Gastrocnemius medialis (tissue), 4 donors: Measurements from ENCODE around the gene RAPGEF1. TPM values are rescaled to one million over a fixed set of nuclear protein-coding genes. Genes with fewer than 3 reads are reported as not detected.
A peak's percentile ranks its signal among the peaks of the same experiment; 100 is the strongest.

Experiments used
- ATAC-seq, 2 donors: fragments of 150-250 bp; one replicate each; pipeline ENCODE4 v1.9.1; 2016
- DNase-seq, 2 donors: peaks; one replicate each; pipeline ENCODE4 v3.0.0-alpha.2; 2019
- H3K27ac ChIP-seq, 4 donors: fragments of 200-600 bp; sonication (generic); 1 replicate in 1 of 4; 2 replicates in 3 of 4; pipeline ENCODE4 v1.5.1; 2016 to 2018; ENCODE audit warnings: mild to moderate bottlenecking in 2 of 4, moderate library complexity in 1 of 4
- H3K27me3 ChIP-seq, 3 donors: fragments of 200-600 bp; sonication (generic) in 2 of 3; 1 replicate in 1 of 3; 2 replicates in 2 of 3; pipeline versions ENCODE4 v1.5.1 to v1.6.0; 2016 to 2019; ENCODE audit warnings: mild to moderate bottlenecking in 1 of 3, moderate library complexity in 1 of 3
- H3K36me3 ChIP-seq, 2 donors: fragments of 200-600 bp; sonication (generic) in 1 of 2; one replicate each; pipeline ENCODE4 v1.5.1; 2017 to 2018
- H3K4me1 ChIP-seq, 2 donors: fragments of 200-600 bp; sonication (generic) in 1 of 2; one replicate each; pipeline ENCODE4 v1.5.1; 2016 to 2017; ENCODE audit warnings: mild to moderate bottlenecking in 2 of 2
- H3K4me3 ChIP-seq, 4 donors: fragments of 200-600 bp; sonication (generic) in 3 of 4; 1 replicate in 1 of 4; 2 replicates in 3 of 4; pipeline ENCODE4 v1.5.1; 2016 to 2019; ENCODE audit warnings: mild to moderate bottlenecking in 2 of 4
- H3K9me3 ChIP-seq, 3 donors: fragments of 200-600 bp; sonication (generic) in 2 of 3; 1 replicate in 1 of 3; 2 replicates in 2 of 3; pipeline ENCODE4 v1.5.1; 2016 to 2019
- POLR2A ChIP-seq, 2 donors: fragments of 450-650 bp; IDR thresholded peaks; one replicate each; pipeline ENCODE4 v1.6.1; 2017; ENCODE audit warnings: antibody characterized with exemption in 2 of 2, mild to moderate bottlenecking in 2 of 2, moderate library complexity in 2 of 2
- in situ Hi-C, 4 donors: fragments of 200-750 bp; cut with MboI; loops; one replicate each; pipeline versions ENCODE4 v1.15.0 to v1.8.0; 2017; ENCODE audit warnings: low sequenced_read_pairs in 4 of 4
- intact Hi-C: fragments of 100-400 bp; cut with DNase I; formaldehyde crosslinking; loops from one replicate; pipeline ENCODE4 v1.15.1; 2023; ENCODE audit warnings: low total_unique reads
- total RNA-seq, 4 donors: library from RNA; depleted of rRNA; stranded (reverse); fragments of >200 nt; gene quantifications; one replicate each; pipeline versions ENCODE4 v1.1.0 to v1.2.3, GENCODE V29; 2016
- TF ChIP-seq, protein P1 (sequence below), 5 experiments: fragments of 450-650 bp in 3 of 5; fragments of 200-600 bp in 2 of 5; sonication (generic) in 2 of 5; IDR thresholded peaks in 4 of 5; conservative IDR thresholded peaks in 1 of 5; 1 replicate in 4 of 5; 2 replicates in 1 of 5; pipeline ENCODE4 v1.5.1; 2016 to 2019; ENCODE audit warnings: antibody characterized with exemption in 5 of 5, mild to moderate bottlenecking in 3 of 5, moderate library complexity in 3 of 5

Gene RAPGEF1
- total RNA-seq, 4 donors from 2014 or later: 123 to 296 (median 217) TPM

- Histone ChIP-seq H3K27ac (peak overlapping the region; percentile 76 to 90 (median 84)), H3K9me3 (no peaks in the 10 kb centered on the region), H3K27me3 (no peaks in the 10 kb centered on the region), H3K36me3 (no peaks in the 10 kb centered on the region), H3K4me1 (peaks cover 59 to 61% of the 10 kb centered on the region in 2 donors), H3K4me3 (peak overlapping the region; percentile 54 to 92 (median 64))
- intact Hi-C loops (loop anchor here (10.0 kb wide), 1 partner anchor 344 kb away; the partner anchor contains the start of gene PRRC2B), in situ Hi-C loops (loop anchor here (10.0 to 25.0 kb wide), 2 partner anchors 84 to 376 kb away; no protein-coding TSS in a partner anchor)
- ATAC-seq: peak; percentile 5 to 14
- DNase-seq: peak in 1 of 2 donors; percentile 41
- peak in 1 of 2 donors; percentile 23 for TF ChIP-seq POLR2A (IDR thresholded peaks at IDR 0.05)
- TF ChIP-seq, protein P1, sequence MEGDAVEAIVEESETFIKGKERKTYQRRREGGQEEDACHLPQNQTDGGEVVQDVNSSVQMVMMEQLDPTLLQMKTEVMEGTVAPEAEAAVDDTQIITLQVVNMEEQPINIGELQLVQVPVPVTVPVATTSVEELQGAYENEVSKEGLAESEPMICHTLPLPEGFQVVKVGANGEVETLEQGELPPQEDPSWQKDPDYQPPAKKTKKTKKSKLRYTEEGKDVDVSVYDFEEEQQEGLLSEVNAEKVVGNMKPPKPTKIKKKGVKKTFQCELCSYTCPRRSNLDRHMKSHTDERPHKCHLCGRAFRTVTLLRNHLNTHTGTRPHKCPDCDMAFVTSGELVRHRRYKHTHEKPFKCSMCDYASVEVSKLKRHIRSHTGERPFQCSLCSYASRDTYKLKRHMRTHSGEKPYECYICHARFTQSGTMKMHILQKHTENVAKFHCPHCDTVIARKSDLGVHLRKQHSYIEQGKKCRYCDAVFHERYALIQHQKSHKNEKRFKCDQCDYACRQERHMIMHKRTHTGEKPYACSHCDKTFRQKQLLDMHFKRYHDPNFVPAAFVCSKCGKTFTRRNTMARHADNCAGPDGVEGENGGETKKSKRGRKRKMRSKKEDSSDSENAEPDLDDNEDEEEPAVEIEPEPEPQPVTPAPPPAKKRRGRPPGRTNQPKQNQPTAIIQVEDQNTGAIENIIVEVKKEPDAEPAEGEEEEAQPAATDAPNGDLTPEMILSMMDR (IDR thresholded peaks at IDR 0.05 in 4 of 5, conservative IDR thresholded peaks at IDR 0.05 in 1 of 5): no peak
Measured at GRCh38 chr9:131738293-131739132, 1.4 kb downstream of the RAPGEF1 start.

GRCh38 chr9:131737426-131737825, 2.5 kb downstream of the RAPGEF1 start:
- Histone ChIP-seq H3K27me3 (no peaks in the 10 kb centered on the region), H3K4me1 (peaks cover 70 to 71% of the 10 kb centered on the region in 2 donors), H3K27ac (peak overlapping the region; percentile 80 to 90 (median 88)), H3K36me3 (no peaks in the 10 kb centered on the region), H3K4me3 (peak overlapping the region in 1 of 4 donors; percentile 65), H3K9me3 (no peaks in the 10 kb centered on the region)
- TF ChIP-seq POLR2A (IDR thresholded peaks at IDR 0.05): no peak
- TF ChIP-seq, protein P1 (IDR thresholded peaks at IDR 0.05 in 4 of 5, conservative IDR thresholded peaks at IDR 0.05 in 1 of 5): no peak
- ATAC-seq: no peak
- no peak for DNase-seq
- in situ Hi-C loops: loop anchor here (10.0 to 25.0 kb wide), 2 partner anchors 83 to 375 kb away; no protein-coding TSS in a partner anchor
- intact Hi-C loops: loop anchor here (10.0 kb wide), 1 partner anchor 343 kb away; the partner anchor contains the start of gene PRRC2B

GRCh38 chr9:131736431-131736830, 3.4 kb downstream of the RAPGEF1 start:
- Histone ChIP-seq H3K36me3 (no peaks in the 10 kb centered on the region), H3K9me3 (no peaks in the 10 kb centered on the region), H3K4me1 (peaks cover 79 to 81% of the 10 kb centered on the region in 2 donors), H3K4me3 (no peak overlapping the region), H3K27me3 (no peaks in the 10 kb centered on the region), H3K27ac (peak overlapping the region; percentile 80 to 90 (median 88))
- in situ Hi-C loops: loop anchor here (10.0 to 25.0 kb wide), 2 partner anchors 82 to 374 kb away; no protein-coding TSS in a partner anchor
- no peak for TF ChIP-seq POLR2A (IDR thresholded peaks at IDR 0.05)
- TF ChIP-seq, protein P1 (IDR thresholded peaks at IDR 0.05 in 4 of 5, conservative IDR thresholded peaks at IDR 0.05 in 1 of 5): no peak
- intact Hi-C loops: loop anchor here (10.0 kb wide), 1 partner anchor 342 kb away; the partner anchor contains the start of gene PRRC2B
- ATAC-seq (no peak), DNase-seq (no peak)

GRCh38 chr9:131735238-131736128, 4.4 kb downstream of the RAPGEF1 start:
- ATAC-seq (no peak), DNase-seq (no peak)
- Histone ChIP-seq H3K4me1 (peaks cover 85 to 88% of the 10 kb centered on the region in 2 donors), H3K36me3 (no peaks in the 10 kb centered on the region), H3K27me3 (no peaks in the 10 kb centered on the region), H3K4me3 (peak overlapping the region in 1 of 4 donors; percentile 1), H3K9me3 (no peaks in the 10 kb centered on the region), H3K27ac (peak overlapping the region; percentile 80 to 90 (median 88))
- in situ Hi-C loops: loop anchor here (10.0 to 25.0 kb wide), 2 partner anchors 81 to 373 kb away; no protein-coding TSS in a partner anchor
- TF ChIP-seq, protein P1 (IDR thresholded peaks at IDR 0.05 in 4 of 5, conservative IDR thresholded peaks at IDR 0.05 in 1 of 5): no peak
- TF ChIP-seq POLR2A (IDR thresholded peaks at IDR 0.05): no peak
- intact Hi-C loops: loop anchor here (10.0 kb wide), 1 partner anchor 341 kb away; the partner anchor contains the start of gene PRRC2B
